GM12873 (cell line): ENCODE measurements around the gene GBA3.

ENCODE experiments used
- TF ChIP-seq, protein P1 (sequence below): IDR thresholded peaks from 2 replicates; pipeline ENCODE4 v1.5.1; 2012; ENCODE audit warnings: low read depth, mild to moderate bottlenecking, moderate library complexity, low read length, control low read depth; ENCODE audit not compliant: insufficient read depth; ENCODE audit errors: missing control alignments

Gene GBA3

DNA sequence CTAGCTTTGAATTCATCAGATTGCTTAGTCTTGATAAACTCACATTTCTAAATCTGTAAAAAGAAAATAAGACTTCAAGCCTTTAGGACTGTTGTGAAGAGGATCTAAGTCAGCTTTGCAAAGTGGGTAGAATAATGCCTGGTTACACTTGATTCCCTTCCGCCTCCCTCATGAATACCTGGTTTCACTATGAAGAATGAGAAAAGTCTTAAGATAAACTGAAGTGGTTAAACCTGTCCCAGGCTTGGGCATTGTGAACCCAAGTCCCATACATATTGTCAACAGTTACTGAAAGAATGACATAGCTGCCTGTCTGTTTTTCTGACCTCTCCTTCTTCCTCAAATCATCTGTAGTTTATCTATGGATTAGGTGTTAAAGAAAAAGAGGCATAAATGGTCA lies 16.7 kb upstream of the GBA3 start:
- TF ChIP-seq, protein P1, sequence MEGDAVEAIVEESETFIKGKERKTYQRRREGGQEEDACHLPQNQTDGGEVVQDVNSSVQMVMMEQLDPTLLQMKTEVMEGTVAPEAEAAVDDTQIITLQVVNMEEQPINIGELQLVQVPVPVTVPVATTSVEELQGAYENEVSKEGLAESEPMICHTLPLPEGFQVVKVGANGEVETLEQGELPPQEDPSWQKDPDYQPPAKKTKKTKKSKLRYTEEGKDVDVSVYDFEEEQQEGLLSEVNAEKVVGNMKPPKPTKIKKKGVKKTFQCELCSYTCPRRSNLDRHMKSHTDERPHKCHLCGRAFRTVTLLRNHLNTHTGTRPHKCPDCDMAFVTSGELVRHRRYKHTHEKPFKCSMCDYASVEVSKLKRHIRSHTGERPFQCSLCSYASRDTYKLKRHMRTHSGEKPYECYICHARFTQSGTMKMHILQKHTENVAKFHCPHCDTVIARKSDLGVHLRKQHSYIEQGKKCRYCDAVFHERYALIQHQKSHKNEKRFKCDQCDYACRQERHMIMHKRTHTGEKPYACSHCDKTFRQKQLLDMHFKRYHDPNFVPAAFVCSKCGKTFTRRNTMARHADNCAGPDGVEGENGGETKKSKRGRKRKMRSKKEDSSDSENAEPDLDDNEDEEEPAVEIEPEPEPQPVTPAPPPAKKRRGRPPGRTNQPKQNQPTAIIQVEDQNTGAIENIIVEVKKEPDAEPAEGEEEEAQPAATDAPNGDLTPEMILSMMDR: no peak

GRCh38 chr4:22677780-22678179 lies 15.0 kb upstream of the GBA3 start:
- TF ChIP-seq, protein P1: no peak

DNA sequence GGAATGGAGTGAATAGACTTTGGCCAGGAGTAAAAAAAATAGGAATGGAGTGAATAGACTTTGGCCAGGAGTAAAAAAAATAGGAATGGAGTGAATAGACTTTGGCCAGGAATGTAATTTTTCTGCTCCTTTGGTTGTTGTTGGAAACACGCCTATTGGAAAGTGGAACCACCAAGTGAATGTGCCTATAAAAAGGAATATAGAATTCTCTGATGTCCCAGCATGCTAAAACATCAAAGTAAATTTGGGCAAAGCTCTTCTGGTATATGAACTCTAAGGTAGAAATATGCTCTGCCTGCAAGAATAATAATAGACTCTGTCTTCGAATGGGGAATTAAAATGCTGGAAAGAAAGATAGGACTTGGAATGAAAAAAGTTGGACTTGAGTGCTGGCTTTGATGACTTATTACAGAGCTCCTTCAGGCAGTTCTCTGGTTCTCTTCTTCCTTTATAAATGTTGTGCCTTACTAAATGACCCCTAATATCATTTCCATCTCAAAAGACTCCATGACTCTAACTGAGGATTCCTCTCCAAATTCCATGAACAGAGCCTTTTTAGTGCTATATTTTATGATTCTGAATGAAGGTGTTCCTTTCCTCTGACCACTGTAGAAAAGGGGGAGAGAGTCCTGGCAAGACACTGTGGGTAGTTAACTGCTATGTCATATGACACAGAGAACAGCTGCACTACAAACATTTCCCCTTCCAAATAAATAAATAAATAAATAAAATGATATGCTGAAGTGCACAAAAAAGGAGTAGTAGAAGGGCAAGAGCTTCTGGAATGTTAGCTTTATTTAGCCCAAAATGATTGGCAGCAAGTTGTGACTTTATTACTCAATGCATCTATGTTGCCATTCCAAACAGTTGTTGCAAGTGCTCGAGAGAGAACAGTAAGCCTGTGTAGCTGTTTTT lies 13.5 kb upstream of the GBA3 start:
- TF ChIP-seq, protein P1: no peak

GRCh38 chr4:22680065-22680642 lies 12.6 kb upstream of the GBA3 start:
- TF ChIP-seq, protein P1: no peak

DNA sequence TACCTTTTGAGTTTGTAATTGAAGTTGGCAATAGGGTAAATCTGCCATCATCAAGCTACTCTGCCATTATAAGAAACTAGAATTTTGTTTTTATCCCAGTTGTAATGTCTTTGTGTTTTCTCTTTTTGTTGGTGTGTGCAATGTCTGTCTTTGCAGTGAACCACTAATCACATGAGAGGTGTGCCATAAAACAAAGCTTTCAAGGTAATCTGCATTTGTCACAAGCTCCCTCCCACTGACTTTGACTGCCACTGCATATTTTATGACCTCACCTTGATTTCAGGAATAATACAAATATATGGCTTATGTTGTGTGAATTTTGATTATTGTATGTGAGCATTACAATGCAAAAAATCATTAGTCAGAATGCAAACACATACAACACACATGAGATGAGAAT lies 9.0 kb upstream of the GBA3 start:
- TF ChIP-seq, protein P1: no peak

- TF ChIP-seq, protein P1: no peak
Measured at GRCh38 chr4:22686141-22686540, 6.6 kb upstream of the GBA3 start.

DNA sequence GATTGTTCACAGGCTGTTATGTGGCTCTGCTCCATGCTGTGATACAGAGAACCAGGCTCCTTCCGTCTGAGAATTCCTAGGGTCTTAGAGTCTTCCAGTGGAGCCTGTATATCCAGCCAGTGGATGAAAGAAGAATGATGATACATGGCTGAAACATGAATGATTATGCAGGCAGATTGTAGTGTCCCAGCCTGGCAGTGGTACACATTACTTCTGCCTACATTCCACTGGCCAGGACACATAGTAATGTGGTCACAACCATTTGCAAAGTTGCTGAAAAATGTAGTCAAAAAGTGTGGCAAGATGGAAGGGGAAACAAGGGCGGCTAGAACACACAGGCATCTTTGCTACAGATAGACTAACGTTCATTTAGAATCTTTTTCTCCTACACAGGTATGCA lies 4.5 kb upstream of the GBA3 start:
- TF ChIP-seq, protein P1: no peak
